NCI-H345 (cell line): ENCODE data around the gene SSRP1.
A peak's percentile ranks its signal among the peaks of the same experiment; 100 is the strongest.
"Not testable (repeated sequence)": the region's sequence is repeated elsewhere in the genome, so short reads cannot be mapped to it uniquely, and the experiment has no call there.

Experiments used
- DNase-seq: peaks from one replicate; lab custom pipeline; 2025; lab: John Stamatoyannopoulos, UW

The SSRP1 gene

DNA sequence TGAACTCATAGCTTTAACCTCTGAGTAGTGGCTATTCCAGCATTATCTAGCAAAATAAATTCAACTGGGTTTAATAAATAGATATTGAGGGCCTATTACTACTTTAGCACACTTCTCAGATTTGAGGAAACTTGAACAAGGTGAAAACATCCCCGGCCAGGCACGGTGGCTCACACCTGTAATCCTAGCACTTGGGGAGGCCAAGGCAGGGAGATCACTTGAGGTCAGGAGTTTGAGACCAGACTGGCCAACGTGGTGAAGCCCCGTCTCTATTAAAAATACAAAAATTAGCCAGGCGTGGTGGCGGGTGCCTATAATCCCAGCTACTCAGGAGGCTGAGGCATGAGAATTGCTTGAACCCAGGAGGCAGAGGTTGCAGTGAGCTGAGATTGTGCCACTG lies 1.2 kb upstream of the SSRP1 start:
- not testable (repeated sequence) for DNase-seq

DNA sequence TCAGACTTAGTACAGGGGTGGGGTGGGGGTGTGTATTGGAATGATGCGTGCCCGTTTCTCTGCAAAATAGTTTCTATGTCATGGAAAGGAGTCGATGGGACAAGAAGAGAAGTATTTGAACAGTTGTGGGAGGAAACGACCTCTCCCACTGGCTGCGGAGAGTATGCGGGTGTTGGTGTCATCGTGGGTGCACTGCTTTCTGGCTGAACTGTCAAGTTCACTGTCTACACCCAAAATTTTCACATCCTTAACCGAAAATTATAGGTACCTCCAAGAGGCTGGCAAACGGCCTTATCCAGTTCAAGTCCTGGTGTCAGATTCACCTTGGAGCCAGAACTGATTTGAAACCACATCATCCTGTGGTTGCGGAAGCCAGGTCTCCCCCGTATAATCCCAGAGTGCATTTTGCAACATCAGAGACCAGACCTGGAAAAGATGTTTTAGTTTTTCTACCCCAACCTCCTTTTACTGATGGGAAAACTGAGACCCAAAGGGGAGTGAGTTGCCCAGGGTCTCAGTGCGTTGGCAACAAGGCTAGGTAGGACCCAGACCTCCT lies 497 bp upstream of the SSRP1 start:
- DNase-seq, result no peak

DNA sequence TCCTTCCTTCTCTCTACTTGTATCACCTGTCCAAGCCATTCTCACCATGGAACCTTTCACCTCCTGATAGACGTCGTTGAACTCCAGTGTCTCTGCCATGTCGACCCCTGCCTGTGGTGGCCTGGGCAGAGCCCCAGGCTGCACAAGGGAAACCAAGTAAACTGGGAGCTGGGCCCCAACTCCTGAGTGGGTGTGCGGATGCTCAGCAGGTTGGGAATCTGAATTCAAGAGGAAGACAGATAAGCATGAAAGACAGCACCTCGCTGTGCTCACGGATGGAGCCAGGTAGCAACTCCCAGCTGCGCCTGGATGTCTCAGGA lies 709 bp downstream of the SSRP1 start:
- DNase-seq, result no peak

DNA sequence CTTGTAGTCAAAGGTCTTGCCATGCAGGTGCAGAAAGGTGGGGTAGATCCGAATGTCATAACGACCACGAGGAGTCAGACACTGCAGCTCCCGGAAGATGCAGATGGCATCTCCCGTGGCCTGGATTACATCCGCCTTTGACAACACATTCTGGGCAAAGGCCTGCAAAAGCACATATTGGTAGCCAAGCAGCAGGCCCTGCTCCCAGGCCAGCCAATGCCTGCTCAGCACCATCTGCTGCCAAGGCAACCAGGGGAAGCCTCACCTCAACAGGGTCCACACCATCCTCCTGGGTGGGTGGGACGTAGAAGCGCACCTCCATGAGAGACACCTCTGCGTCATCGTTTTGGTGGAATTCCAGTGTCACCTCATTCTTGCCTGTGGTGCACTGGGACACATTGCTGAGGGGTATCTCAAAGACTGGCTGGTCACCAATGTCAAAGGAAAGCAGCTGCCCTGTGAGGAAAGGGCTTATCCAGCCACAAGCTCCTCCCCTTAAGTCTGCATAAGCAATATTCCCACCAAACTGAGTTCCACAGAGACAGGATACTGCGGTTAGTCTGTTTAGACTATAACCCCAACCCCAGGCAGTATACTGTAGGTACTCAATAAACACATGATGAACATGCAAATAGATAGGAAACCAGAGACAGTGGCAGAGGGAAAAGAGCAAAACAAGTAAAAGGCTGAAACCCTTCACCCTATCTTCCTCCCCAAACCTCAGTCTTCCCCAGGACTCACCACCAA lies 2.8 kb downstream of the SSRP1 start:
- DNase-seq, result no peak

DNA sequence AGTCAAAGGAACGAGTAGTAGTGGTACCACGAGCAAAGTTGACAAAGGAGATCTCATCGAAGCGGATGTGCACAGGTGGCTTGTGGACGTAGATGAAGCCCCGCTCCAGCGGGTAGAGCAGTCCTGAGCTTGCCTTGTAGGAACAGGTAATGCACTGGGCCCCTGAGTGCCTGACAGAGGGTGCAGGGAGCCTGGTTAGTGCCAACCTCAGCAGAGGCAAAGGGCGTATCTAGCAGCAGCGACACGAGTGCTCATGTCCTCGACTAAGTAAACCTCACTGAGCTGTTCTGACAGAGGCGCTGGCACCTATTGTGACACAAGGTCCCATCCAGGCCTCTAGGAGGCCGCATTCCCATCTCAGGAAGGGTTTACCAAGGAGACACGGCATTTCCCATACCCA lies 4.0 kb downstream of the SSRP1 start:
- no peak for DNase-seq

DNA sequence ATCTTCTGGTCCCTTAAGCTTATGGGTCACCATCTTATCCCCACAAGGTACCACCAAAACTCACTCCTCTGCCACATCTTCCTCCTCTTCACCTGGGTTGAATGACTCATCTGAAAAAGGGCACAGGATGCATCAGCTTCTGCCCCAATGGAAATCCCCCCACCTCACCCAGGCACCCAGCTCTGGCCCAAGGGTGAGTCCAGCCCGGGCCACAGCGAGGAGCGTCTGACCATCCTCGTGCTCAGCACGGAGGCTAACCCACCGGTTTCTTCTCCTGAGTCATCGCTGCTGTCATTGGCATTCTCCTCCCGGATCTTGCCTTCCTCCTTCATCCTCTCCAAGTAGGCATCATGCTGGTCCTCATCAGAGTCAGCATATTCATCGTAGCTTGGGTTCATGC lies 5.7 kb downstream of the SSRP1 start:
- no peak for DNase-seq

DNA sequence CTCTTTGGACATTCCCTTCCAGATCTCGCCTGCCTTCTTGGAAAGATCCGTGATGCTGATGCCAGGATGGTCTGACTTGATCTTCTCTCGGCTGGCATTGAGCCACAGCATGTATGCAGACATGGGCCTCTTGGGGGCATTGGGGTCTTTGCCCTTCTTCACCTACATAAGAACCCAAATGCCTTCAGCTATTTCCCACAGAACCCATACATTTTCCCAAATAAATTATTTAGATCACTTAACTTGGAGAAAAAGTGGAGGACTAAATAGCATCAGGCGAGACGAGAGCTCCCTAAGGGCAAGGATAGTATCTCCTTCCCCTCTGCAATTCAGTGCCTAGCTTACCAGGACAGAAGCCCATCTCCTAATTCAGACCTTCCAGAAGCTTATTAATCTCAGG lies 8.0 kb downstream of the SSRP1 start:
- DNase-seq, result no peak

DNA sequence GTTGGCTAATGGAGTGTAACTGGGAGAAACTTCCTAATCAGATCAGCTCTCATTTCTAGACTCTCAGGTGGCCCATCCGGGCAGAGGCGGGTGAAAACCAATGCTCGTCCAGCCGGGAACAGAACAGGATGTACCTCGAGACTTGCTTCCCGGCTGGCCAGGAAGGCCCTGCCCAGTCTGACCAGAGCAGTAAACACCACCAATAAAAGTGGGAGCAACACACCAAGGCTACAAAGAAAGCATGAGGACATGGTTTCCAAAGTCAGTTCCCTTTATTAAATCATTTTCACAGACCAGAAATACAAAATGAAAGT lies 10.0 kb downstream of the SSRP1 start:
- no peak for DNase-seq

DNA sequence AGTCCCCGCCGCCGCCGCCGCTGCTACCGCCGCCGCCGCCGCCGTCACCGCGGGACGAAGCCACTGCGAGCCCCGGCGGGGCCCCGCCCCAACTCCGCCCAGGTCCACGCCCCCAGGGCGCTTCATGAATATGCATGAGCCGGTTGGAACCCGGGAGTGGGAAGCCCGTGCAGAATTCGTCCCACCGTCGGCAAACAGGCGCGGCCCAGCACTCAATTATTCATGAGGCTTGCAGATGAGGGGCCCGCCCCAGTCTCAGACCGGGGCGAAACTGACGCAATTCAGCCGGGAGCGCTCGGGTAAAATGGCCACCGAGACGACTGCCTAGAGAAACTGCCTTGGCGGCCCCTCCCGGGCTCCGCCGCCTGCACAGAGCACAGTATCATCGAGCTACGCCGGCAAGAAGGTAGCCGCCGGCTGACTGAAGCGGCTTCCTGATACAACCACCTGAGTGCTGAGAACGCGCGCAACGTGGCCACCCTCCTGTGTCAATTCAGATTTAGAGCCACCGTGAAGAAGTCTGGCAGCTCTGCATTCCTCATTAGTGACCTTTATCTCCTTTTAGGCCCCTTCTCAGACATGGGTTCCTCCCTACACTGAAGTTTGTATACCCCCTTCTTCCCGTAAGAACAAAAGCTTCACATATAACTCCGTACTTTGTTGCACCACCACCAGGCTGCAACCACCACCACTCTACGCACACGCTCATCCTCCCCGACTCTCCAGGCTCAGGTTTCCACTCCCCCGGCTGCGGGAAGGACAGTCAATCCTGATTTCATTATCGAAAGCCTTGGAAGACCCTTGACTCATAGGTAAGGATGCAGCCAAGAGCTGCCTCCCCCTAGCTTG lies 10.6 kb downstream of the SSRP1 start, which contains the start of gene TNKS1BP1:
Gene TNKS1BP1 (minus strand): TSS at position 67 of the 849 bp plus-strand sequence. CDS start 3,067 bp downstream, outside the sequence.
- peak; percentile 96 for DNase-seq

DNA sequence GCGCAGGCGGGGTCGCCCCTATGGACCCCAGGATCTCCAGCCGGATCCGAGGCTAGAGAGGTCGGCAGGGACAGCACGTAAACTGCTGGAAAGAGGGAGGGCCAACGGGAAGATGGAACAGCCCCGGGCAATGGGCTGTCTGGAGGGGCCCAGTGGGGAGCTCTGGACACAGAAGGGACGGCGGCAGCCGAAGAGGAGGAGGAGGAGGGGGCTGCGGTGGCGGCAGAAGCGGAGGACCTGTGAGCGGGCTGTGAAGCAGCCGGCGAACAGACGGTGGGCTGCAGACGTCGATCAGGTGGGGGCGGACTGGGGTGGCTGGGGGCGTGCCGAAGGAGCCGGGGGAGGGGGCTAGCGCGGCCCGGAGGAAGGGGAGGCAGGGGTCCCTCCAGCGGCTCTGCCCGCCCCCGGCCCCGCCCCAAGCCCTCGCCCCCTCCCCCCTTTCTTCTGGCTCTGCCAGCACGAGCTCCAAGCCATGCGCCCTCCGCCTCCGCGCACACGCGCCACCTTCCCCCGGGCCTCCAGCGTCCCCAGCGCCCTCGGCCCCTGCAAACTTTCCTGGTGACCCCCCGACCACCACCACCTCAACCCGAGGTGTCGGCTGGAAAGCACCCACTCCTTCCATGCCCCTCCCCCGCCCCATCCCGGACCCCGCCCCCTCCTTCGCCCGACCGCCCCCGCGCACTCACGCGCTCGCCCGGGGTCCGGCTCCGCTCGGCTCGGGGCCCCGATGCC lies 11.4 kb downstream of the SSRP1 start:
- peak; percentile 58 for DNase-seq

DNA sequence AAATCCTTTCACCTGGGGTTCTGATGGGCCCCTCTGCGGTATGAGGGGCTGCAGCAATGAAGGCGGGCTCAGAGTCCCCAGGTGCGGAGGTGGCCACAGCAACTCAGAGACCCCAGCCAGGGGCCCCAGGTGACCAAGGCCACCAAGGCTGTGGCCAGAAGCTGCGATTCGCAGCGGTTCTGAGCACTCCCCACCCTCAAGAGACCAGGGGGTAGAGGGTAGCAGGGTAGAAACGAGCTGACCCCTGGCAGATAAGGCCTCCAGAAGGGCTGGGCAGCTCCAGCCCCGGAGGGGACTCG lies 11.9 kb downstream of the SSRP1 start:
- DNase-seq, result no peak

DNA sequence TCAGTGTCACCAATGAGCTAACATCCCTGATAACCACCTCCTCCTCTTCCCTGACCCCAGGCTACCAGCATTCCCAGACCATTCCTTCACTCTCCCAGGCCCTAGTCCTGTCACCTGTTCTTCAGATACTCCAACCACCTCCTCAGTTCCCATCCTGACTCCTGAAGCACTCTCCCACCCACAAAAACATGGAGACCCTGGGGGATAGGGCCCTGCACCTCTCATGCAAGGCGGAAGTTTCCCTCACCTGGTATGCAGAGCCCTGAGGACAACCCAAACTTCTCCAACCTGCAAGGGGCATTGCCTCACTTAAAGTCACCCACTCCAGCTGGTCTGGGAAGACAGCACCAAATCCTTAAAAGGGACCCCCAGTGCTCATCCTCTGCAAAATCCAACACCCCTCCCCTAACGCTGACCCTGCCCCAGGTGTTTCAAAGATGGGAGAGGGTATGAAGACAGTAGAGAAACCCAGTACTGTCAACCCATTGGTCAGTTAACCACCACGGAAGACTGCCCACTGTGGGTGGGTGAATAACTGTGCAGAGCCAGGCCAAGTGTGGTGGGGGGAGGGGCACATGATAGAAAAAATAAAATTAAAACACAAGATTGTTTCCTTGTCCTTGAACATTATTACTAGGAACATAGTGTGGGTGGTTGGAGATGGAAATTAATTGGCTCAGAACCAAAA lies 12.4 kb downstream of the SSRP1 start:
- no peak for DNase-seq

DNA sequence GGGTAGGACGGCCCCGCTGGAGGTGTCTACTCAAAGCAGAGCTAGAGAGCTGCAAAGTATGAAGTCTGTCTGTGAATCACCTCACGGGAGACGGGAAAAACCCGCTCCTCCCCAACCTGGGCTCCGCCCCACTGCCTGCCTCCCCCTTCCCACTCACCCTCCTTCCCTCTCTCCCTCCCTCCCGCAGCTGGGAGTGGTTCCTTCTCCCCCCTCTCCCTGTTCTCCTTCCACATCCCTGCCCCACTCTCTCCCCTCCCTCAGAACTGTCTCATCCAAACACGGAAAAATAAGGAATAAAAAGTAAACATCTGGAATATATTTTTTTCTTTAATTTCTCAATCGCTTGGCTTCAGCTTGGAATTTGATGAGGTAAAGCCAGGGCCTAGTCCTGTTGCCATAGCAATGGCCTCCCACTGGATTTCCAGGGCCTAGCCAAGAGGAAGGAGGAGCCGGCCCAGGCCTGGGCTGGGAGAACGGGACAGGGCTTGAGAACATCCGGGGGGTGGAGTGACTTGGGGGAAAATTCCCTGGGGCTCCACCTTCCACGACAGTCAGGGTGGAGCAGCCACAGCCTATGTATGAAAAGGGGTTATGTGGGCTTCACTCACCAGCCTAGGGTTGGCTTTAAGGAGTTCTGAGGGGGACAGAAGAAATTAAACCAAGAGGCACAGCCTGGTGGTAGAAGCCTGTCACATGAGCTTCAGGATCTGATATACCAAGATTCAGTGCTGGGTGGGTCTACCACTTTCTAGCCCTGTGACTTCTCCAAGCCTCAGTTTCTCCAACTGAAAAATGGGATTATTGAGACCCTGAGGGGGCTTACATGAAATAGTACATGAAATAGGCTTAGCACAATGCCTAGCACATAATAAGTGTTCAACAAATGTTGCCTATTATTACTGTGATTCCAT lies 13.2 kb downstream of the SSRP1 start:
- peak; percentile 62 for DNase-seq

DNA sequence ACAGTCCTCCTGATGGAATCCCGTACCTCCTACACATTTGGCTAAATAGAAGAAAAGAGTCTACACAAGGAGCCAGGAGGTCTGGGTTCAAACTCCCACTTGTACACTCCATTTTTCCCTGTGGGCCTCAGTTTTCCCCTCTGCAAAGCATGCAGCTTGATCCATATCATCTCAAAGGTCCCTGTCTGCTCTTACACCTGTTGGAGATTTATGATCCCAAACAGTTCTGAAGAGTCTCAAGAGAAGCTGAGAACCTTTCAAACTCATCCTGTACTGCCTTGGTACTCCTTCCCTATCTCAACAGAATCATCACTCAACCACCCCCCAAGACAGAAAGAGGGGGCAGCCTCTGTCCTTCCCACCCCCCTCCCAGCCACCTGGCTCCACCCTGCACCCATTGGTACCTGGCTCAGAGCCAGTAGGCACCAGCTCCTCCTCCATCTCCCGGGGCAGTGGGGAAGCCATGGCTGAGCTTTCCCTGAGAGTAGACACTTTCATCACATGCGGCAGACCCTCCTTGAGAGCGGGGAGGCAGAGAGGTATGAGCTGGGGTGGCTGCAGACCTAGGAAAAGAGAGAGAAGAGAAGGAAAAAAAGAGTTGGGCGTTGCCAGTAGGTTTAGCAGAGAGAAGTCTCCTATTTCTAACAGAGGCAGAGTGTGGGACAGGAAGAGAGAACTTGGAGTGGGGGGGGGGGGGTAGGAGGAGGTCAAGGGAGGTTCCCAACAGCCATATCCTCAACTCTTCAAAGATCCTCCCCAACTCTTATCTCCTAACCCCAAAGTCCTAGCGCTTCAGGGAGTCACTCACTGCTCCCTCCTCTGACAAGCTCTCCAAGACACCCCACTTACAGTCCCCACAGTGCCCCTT lies 14.1 kb downstream of the SSRP1 start:
- DNase-seq, result peak; percentile 13

DNA sequence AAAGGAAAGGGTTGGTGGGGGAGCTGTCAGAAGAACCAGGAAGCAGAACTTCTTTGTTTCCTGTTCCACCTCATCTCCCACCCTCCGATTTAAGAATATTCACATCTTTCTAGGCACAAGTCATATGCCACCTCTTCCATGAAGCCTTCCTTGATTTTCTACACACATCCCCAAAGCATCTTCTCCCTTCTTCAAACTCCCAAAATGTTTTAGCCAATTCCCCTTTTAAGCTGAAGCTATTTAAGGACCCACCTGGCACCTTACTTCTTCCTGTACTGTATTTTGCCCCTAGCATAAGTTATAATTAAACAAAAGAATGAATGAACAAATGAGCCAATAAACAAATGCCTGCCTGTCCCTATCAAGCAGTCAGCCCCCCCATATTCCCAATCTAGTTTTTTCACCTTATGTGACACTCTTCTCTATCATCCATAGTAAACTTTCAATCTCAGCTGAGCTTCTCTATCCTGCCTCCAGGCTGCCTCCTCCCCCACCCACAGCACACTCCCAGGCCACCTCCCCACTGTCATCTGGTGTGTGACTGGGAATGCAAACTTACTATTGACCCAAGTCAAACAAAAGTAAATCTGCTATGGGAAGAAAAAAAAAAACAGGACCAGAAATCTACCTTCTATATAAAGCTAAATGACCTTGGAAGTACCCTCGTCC lies 14.8 kb downstream of the SSRP1 start:
- DNase-seq, result no peak

DNA sequence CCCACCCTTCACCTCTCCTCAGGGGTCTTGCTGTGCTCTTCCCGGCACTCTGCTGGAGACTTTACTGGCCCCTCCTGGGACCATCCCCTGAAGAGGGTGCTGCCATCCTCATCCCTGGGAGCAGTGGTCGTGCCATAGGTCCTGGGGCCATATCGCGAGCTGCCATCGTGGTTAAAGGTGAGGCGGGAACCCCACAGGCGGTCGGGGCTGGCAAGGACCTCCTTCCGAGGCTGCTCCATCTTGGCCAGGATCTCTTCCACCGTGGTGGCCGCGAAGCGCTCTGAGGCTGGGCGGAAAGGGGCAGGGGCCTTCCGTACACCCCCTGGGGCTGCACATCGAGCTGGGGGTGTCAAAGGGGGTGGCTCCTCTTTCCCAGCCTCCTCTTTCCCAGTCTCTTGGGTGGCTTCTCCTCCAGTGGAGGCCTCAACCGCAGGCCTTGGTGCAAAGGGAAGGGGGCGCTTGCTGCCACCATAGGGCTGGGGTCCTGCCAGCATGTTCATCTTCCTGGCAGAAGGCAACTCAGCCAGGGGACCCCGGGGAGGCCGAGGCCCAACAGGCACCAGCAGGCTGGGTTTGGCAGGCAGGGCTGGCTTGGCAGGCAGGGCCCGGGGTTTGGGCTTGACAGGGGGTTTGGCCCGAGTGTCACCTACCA lies 15.5 kb downstream of the SSRP1 start:
- no peak for DNase-seq

DNA sequence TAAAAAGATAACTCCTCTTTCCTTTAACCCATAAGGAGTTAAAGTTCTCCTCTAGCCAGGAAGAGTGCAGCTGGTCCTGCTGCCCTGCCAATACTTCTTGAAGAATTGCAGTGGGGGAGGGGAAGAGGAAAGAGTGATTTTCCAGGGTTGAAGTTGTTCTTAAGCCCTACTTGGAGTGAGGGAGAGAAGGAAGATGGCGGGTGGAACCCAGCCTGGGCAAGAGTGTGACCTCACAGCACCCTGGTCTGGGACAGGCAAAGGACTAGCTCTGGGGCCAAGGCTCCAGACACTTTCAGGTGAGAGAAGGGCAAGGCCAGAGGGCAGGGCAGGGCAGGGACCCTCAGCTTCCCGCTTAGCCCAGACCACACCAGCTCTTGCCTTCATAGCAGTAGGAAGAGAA lies 17.5 kb downstream of the SSRP1 start:
- no peak for DNase-seq

DNA sequence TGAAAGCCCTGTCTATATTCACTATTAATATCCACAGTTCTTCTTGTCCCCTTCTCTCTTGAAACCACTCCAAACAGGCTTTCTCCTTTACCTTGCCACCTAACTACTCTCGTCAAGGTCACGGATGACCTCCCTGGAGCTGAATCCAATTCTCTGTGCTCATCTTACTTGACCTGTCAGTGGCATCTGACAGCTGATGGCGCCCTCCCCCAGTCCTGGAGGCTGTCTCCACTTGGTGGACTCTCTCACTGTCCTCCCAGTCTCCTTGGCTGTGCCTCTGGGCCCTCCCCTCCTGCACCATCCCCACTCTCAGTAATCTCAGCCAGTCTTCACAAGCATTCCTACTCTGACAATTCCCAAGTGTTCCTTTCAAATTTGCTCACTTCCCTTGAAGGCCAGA lies 19.7 kb downstream of the SSRP1 start:
- DNase-seq, result no peak

DNA sequence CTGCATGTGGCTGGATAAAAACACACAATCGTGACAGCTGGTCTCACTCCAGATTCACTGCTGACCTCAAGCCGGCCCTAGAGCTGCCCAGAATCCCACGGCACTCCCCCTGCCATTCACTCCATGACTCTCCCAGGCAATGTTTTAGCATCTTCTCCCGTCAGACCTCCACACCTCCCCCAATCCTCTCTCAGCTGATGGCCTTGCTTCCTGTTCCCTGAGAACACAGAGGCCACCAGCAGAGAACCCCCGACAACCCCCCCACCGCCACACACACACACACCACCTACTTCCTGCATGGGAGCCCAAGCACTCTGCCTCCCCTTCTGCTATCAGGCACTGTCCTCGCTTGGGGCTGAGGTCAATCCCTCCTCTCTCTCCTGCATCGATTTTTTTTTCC lies 20.2 kb downstream of the SSRP1 start:
- DNase-seq, result no peak
